ENCODE measurements around the gene ATM.
"Not testable (repeated sequence)": the region's sequence is repeated elsewhere in the genome, so short reads cannot be mapped to it uniquely, and the experiment has no call there.

Gene ATM

DNA sequence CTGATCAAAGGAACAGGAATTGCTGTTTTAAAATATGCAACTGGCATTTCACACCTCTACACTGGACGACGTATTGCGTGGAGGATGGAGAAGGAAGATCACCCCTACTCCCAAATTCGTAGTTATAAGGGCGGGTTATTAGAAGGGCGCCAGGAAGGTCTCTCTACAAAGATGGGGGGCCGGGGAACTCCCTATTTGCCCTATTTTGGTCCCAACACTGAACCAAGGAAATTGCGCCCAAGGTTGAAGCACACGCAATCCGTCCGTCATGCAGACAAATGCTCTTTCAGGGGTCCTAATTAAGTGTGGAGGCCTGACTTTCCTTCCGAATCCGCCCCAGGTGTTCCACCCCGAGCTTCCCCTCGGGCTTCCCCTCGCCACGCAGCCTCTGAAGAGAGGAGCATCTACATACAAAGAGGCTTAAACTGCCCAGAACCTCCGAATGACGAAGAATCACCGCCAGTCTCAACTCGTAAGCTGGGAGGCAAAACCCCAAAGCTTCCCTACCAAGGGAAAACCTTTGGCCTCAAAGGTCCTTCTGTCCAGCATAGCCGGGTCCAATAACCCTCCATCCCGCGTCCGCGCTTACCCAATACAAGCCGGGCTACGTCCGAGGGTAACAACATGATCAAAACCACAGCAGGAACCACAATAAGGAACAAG is 825 bp upstream of the ATM start:
- DNase-seq (ENCODE audit: low spot score) = no peak

DNA sequence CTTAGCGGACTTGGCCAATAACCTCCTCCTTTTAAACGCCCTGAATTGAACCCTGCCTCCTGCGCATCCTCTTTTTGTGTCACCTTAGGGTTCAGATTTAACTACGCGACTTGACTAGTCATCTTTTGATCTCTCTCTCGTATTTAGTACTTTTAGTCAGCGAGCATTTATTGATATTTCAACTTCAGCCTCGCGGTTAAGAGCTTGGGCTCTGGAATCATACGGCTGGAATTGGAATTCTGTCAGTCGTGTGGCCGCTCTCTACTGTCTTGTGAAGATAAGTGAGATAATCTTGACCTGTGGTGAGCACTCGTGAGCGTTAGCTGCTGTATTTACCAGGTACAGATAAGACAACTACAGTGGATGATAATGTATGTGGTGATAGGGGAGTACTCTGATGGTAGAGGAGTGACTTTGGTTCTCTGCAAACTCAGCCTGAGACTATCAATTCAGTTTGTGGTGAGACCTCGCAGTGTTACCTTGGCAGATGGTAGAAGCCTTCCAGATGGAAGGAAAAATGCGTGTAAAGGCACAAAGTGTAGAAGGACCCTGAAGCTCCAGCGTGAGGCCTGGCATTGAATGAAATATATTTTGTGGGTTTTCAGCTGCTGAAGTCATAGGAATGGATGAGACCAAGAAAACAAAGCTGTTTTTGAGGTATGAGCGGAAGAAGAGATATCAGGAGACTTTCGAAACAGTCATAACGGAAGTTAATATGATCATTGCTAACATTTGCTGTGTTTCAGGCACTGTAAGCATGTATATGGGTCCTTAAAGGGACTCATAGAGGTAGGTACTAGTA is 682 bp downstream of the ATM start:
- no peak for DNase-seq (ENCODE audit: low spot score)

DNA sequence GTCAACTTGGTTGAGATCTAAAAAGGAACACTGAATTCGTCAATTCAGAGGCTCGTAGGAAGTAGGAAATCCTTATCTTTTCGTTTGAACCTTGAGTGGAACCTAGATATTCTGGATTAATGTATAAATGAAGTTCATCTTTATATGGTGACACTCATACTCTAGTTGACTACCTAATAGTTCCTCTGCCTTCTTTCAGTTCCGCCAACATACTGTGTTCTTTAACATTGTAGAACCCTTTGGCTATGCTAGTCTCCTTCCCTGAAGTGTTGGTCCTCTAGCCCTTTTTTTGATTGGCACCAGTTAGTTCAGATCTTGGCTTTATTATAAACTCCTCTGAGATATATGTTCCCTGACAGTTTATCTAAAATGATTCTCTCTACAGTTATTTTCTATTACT is 1.5 kb downstream of the ATM start:
- no peak for DNase-seq (ENCODE audit: low spot score)

DNA sequence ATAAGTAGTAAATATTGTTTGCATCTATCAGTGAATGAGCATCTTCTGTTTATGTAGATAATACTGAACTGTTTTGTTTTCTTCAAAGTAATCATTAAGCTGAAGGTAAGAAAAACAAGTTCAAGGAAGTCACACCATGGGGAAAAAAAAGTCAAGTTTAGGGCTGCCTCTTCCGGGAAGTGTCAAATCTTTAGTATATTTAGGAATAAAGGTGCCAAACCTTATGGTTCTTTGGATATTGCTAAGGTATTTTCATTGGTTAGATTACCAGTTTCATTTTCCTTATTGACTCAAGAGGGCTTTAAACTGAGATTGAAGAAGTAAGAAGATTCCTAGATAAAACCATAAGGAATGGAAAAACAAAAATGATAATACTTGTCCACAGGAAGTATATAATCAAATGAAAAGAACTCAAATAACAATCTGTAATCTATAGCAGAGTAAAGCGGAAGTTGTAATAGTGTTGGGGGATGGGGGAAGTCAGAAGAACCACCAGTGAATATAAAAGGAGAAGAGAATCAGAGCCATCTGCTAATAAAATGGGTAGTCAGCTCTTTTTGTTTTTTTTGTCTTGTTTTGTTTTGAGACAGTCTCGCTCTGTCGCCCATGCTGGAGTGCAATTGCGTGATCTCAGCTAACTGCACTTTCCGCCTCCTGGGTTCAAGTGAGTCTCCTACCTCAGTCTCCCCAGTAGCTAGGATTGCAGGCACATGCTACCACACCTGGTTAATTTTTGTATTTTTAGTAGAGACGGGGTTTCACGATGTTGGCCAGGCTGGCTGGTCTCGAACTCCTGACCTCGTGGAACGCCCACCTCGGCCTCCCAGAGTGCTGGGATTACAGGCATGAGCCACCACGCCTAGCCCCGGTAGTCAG is 2.3 kb downstream of the ATM start:
- no peak for DNase-seq (ENCODE audit: low spot score)

DNA sequence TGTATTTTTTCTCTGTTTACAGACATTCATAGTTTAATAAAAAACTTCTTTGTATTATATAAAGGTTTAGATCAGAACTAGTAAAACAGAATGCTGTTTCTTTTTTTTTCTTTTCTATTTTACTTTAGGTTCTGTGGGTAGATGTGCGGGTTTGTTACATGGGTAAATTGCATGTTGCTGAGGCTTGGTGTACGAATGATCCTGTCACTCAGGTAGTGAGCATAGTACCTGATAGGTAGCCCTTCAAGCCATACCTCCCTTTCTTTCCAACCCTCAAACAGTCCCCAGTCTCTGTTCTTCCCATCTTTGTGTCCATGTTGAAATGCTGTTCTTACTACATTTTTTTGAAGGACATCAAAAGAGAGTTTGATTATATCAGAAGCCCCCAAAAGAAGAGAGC is 3.2 kb downstream of the ATM start:
- no peak for DNase-seq (ENCODE audit: low spot score)

DNA sequence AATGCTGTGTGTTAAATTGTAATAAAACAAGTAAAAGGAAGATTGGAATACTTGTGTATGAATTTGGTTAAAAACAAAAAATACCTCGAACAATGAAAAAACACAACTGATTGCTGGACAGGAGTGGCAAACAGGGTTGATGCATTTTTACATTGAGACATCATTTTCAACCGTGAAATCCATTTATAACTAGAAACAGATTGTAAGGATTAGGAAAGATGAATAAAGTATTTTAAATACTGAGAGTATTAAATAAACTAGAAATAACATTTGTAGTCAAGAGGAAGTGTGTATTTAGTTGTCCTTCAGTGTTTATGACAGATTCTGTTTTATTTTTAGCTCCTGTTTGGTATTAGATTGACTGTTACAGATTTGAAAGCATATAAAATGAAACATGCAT is 5.4 kb downstream of the ATM start:
- DNase-seq (ENCODE audit: low spot score) = no peak

DNA sequence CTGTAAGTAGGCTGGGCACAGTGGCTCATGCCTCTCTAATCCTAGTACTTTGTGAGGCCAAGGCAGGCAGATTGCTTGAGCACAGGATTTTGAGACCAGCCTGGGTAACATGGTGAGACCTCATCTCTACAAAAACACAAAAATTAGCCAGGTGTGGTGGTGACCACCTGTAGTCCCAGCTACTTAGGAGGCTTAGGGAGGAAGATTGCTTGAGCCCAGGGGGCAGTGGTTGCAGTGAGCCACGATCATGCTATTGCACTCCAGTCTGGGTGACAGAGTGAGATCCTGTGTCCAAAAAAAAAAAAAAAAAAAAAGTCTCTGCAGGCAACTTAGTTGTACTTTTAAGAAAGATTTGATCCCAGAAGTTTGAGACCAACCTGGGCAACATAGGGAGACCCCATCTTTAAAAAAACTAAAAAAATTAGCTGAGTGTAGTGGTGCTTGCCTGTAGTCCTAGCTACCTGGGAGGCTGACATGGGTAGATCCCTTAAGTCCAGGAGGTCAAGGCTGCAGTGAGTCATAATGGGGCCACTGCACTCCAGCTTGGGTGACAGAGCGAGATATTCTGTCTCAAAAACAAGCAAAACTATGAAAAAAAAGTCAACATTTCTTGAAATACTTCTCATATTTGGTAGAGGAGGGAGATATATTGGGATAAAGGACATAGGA is 10.5 kb downstream of the ATM start:
- no peak for DNase-seq (ENCODE audit: low spot score)

DNA sequence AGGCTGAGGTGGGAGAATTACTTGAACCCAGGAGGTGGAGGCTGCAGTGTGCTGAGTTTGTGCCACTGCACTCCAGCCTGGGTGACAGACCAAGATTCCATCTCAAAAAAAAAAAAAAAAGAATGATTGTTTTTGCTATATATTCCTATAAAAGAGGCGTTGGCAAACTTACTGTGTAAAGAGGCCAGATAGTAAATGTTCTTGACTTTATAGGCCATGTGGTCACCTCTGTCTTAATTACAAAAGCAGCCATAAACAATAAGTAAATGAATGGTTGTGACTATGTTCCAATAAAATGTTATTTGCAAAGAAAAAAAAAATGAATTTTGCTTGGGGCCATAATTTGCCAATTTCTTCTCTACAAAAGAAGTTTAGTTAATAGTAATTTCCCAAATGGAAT is 12.3 kb downstream of the ATM start:
- no peak for DNase-seq (ENCODE audit: low spot score)

DNA sequence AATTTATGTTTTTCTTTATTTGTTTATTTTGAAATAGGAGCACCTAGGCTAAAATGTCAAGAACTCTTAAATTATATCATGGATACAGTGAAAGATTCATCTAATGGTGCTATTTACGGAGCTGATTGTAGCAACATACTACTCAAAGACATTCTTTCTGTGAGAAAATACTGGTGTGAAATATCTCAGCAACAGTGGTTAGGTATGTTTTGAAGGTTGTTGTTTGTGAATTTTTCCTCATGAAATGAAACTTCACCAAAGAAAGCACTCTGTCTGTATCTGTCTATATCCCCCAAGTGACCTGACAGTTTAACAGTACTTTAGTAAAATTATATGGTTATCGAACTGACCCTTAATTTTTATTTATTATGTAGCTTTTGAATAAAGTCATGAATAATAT is 12.8 kb downstream of the ATM start:
- no peak for DNase-seq (ENCODE audit: low spot score)

DNA sequence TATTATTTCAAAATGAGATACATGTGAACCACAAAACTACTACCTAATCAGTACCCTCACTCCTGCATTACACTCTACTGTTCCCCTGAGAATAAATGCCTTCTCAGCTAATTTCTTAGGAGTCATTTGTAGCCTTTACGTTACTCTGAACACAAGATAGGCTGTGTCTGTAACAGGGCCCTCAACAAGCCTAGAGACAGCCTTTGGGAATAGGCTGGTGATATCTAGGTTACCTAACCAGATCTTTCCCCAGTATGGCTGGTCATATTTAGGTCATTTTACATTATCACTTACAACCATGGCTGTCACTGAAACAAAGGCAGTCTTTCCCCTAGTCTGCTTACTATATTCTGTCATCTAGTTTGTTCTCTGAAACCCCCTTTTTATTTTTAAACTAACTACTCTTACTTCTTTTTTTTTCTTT is 14.2 kb downstream of the ATM start:
- no peak for DNase-seq (ENCODE audit: low spot score)

DNA sequence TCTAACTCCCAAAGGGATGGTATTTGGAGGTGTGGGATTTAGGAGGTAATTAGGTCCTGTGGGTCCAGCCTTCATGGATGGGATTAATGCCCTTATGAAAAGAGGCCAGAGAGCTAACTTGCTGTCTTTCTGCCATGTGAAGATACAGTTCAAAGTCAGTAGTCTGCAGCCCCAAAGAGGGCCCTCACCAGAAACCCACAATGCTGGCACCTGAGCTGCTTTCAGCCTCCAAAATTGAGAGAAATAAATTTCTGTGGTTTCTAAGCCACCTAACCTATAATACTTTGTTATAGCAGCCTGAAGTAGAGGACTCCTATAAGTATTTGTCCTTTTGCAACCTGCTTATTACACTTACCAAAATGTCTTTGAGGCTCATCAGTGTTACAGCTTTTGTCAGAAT is 16.2 kb downstream of the ATM start:
- DNase-seq (ENCODE audit: low spot score) = no peak

DNA sequence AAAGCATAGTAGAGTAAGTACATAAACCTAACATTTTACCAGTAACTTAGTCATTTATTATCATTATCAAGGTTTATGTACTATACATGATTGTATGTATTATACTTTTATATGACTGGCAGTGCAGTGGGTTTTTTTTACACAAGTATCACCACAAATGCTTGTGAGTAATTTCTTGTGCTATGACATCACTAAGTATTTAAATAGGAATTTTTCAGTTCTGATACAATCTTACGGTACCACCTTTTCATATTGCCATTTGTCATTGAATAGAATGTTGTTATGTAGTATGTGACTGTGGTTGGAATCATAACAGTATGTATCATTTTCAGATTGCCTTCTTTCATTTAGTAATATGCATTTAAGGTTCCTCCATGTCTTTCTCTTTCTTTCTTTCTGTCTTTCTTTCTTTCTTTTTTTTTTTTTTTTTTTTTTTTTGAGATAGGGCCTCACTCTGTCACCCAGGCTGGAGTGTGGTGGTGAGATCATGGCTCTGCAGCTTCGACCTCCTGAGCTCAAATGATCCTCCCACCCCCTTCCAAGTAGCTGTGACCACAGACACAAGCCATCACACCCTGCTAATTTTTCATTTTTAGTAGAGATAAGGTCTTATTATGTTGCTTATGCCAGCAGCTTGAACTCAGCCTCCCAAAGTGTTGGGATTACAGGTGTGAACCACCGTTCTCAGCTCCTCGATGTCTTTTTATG is 18.6 kb downstream of the ATM start:
- DNase-seq (ENCODE audit: low spot score) = no peak

DNA sequence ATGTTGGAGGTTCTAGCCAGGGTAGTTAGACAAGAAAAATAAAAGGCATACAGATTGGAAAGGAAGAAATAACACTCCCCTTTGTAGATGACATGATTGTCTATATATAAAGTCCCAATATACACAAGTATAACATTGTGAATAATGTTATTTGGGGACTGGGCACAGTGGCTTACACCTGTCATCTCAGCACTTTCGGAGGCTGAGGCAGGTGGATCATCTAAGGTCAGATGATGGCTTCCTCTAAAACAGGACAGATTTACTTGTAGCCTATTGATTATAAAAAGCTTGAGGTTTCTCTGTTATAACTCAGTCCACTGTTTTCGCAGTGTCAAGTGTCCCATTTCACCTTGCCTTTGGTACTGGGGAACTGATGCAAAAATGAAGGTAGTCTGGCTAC is 19.6 kb downstream of the ATM start:
- no peak for DNase-seq (ENCODE audit: low spot score)

DNA sequence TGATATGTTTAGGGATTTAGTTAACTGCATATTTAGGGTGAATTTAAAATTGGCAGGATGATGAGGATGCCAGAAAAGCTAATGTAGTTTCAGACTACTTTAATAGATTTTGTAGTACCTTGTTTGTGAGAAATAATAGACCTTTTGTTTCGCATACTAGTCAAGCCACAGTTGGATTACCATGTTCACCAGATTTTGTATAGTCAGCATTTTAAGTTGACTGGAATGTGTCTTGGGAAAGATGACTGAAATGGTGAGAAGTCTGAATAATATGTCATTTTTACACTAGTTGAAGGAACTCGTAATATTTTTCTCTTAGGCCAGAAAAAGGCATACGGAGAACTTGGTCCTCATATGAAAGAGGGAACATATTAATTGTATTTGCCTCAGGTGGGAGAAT is 23.4 kb downstream of the ATM start:
- no peak for DNase-seq (ENCODE audit: low spot score)

DNA sequence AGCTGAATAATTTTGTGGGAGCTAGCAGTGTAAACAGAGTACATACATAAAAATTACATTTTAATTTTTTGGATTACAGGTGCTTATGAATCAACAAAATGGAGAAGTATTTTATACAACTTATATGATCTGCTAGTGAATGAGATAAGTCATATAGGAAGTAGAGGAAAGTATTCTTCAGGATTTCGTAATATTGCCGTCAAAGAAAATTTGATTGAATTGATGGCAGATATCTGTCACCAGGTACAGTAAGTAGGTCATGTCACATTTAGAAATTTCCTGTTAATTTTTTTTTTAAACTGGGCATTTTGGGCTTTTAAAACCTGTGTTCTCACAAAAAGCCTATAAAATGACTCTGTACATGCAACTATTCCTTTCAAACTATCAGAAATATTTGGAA is 24.0 kb downstream of the ATM start:
- DNase-seq (ENCODE audit: low spot score) = no peak

DNA sequence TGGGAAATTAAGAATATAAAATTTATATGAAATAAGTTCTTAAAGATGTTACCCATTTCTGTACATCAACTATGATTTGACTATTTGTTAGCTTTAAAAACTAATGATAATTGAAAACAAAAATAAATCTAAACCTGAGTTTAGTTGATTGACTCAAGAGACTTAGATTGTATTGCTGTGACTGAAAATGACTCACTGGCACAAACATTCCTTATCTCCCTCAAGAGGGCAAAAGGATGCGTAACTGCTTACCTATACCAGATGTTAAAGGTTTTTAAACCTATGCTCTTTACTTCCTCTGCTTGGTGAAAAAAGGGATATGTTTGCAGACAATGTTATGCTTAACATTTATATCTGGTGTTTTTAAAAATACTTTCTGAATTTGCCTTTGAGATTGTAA is 30.3 kb downstream of the ATM start:
- DNase-seq (ENCODE audit: low spot score) = no peak

DNA sequence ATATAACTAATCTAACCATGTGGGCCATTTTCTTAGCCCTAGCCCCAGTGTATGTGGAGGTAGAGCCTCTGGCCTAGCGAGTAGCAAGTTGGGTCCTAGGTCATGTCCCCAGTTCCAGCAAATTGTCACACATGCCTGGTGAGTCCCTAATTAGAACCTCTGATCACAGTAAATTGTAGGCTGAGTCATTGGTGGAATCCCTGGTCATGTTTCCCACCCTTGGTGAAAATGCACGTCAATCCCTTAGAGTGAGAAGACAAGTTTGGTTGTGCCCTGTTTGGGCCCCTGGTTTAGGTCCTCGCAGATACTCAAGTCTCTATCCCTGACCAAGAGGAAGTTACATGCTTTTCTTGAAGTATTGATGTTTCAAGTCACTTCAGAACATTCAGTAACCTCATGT is 46.7 kb downstream of the ATM start:
- no peak for DNase-seq (ENCODE audit: low spot score)

DNA sequence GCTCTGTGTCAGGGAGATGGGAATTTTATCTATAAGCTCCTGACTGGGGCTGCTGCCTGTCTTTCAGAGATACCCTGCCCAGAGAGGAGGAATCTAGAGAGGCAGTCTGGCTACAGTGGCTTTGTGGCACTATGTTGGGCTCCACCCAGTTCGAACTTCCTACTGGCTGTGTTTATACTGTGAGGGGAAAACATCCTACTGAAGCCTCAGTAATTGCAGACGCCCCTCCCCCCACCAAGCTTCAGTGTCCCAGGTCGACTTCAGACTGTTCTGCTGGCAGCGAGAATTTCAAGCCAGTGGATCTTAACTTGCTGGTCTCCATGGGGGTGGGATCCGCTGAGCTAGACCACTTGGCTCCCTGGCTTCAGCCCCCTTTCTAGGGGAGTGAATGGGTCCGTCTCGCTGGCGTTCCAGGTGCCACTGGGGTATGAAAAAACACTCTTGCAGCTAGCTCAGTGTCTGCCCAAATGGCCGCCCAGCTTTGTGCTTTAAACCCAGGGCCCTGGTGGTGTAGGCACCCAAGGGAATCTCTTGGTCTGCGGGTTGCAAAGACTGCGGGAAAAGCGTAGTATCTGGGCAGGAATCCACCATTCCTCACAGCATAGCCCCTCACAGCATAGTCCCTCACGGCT is 54.2 kb downstream of the ATM start:
- not testable (repeated sequence) for DNase-seq (ENCODE audit: low spot score)

DNA sequence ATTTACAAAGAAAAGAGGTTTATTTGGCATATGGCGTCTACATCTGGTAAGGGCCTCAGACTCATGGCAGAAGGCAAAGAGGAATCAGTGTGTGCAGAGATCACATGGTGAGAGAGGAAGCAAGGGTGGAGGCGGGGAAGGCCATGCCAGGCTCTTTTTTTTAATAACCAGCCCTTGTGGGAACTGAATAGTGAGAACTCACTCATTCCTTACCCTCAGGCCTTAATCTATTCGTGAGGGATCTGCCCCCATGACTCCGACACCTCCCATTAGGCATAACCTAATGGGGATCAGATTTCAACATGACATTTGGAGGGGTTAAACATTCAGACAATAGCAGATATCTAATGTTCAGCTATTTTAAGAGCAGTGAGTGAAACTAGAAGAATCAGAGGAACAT is 55.7 kb downstream of the ATM start:
- no peak for DNase-seq (ENCODE audit: low spot score)

DNA sequence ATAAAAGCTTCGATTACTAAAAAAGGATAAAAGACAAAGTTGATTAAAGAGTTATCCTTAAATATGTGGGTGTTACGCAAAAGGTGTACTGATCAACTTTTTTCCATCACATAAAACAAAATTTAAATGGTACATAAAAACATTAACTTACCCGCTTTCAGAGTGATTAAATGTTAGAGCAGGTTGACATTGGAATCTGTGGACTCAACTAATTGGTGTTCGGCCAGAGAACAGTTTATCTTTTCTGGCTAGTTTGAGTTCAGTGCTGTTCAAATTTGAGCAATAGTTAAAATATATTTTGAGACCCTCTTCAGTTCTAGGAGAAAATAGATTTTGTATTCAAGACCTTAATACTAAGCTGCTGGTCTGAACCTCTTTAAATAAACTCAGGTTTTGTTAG is 56.1 kb downstream of the ATM start:
- no peak for DNase-seq (ENCODE audit: low spot score)

DNA sequence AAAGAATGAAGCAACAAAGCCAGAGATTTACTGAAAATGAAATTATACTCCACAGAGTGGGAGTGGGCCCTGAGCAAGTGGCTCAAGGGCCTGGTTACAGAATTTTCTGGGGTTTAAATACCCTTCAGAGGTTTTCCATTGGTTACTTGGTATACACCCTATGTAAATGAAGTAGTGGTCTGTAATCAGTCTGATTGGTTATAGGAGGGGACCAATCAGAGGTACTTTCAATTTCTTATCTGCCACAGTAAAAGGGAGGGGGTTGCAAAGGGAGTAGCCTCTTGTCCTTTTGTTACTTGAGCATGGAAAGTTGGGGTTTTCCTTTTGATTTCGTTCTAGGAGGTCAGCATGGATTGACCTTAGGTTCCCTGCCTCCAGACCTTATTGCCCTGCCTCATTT is 63.5 kb downstream of the ATM start:
- DNase-seq (ENCODE audit: low spot score) = no peak
